Endothelial cell of umbilical vein (primary cell): ENCODE data around the gene ANKRD23. TPM values are rescaled to one million over a fixed set of nuclear protein-coding genes. Genes with fewer than 3 reads are reported as not detected.
"Not testable (repeated sequence)": the region's sequence is repeated elsewhere in the genome, so short reads cannot be mapped to it uniquely, and the experiment has no call there.

Experiments
- BruUV-seq: library from RNA; stranded (reverse); fragments of 400-500 nt; replicated peaks from 2 replicates; lab custom pipeline; 2021; lab: Mats Ljungman, UMichigan
- CTCF ChIA-PET: fragments of 300-600, 350-600 bp; sonication (Branson Sonifier 250); formaldehyde crosslinking; loops from one replicate; lab custom pipeline; 2021; ENCODE audit warnings: antibody characterized with exemption, inconsistent platforms; lab: Charles Lee
- POLR2A ChIA-PET: fragments of 300-600, 350-600 bp; sonication (Branson Sonifier 250); formaldehyde crosslinking; loops from one replicate; lab custom pipeline; 2021; ENCODE audit warnings: antibody characterized with exemption, inconsistent platforms; lab: Charles Lee
- DNase-seq: peaks from one replicate; pipeline ENCODE4 v3.0.0-alpha.2; 2011; ENCODE audit warnings: low read depth, low spot score
- FAIRE-seq: peaks from 2 replicates; lab custom pipeline; 2011; peaks lifted over from hg19 to GRCh38; lab: Jason Lieb, UNC
- H2AFZ ChIP-seq: 2 replicates; pipeline ENCODE4 v1.6.0; 2012; ENCODE audit warnings: low read depth, low read length, control low read depth, inconsistent platforms
- H3K27ac ChIP-seq: 2 replicates; pipeline ENCODE4 v1.5.1; 2011; ENCODE audit warnings: low read depth, mild to moderate bottlenecking, control low read depth, low read length, moderate library complexity; ENCODE audit not compliant: insufficient read depth
- H3K27me3 ChIP-seq, 2 experiments: 2 replicates each; pipeline versions ENCODE4 v1.6.0 to v1.6.1; 2011; ENCODE audit warnings: low read length in 2 of 2, mixed read lengths in 1 of 2; ENCODE audit not compliant: control insufficient read depth in 2 of 2, insufficient read depth in 2 of 2
- H3K36me3 ChIP-seq, 2 experiments: 2 replicates in 1 of 2; 3 replicates in 1 of 2; pipeline ENCODE4 v1.5.1; 2011; ENCODE audit warnings: low read length in 2 of 2, mild to moderate bottlenecking in 1 of 2, moderate library complexity in 1 of 2; ENCODE audit not compliant: control insufficient read depth in 2 of 2, insufficient read depth in 2 of 2; ENCODE audit errors: extremely low read depth in 1 of 2
- H3K4me1 ChIP-seq: 3 replicates; pipeline ENCODE4 v1.5.1; 2011; ENCODE audit warnings: mild to moderate bottlenecking, low read length; ENCODE audit not compliant: control insufficient read depth, insufficient read depth; ENCODE audit errors: extremely low read depth
- H3K4me2 ChIP-seq: 2 replicates; pipeline ENCODE4 v1.6.1; 2011; ENCODE audit warnings: low read length, control low read depth, mixed read lengths; ENCODE audit not compliant: insufficient read depth
- H3K4me3 ChIP-seq, 3 experiments: fragments of 200-600 bp in 1 of 3; sonication (generic), shearing (Covaris generic) in 1 of 3; replicated peaks in 1 of 3; 2 replicates each; pipeline ENCODE4 v1.5.1; 2011 to 2016; ENCODE audit warnings: control low read depth in 3 of 3, low read length in 3 of 3, mild to moderate bottlenecking in 2 of 3, inconsistent platforms in 1 of 3, low read depth in 1 of 3, moderate library complexity in 1 of 3; ENCODE audit not compliant: insufficient read depth in 1 of 3
- H3K79me2 ChIP-seq: 2 replicates; pipeline ENCODE4 v1.6.0; 2012; ENCODE audit warnings: low read length, inconsistent platforms; ENCODE audit not compliant: control insufficient read depth, insufficient read depth
- H3K9ac ChIP-seq: replicated peaks from 2 replicates; pipeline ENCODE3; 2011; ENCODE audit warnings: low read length, control low read depth; ENCODE audit not compliant: insufficient read depth; ENCODE audit errors: extremely low read depth
- H3K9me1 ChIP-seq: replicated peaks from 3 replicates; pipeline ENCODE4 v1.6.0; 2011; ENCODE audit warnings: mild to moderate bottlenecking, low read length; ENCODE audit not compliant: control insufficient read depth, insufficient read depth; ENCODE audit errors: extremely low read depth
- H3K9me3 ChIP-seq: replicated peaks from 2 replicates; pipeline ENCODE4 v1.5.1; 2012; ENCODE audit warnings: low read length, inconsistent platforms; ENCODE audit not compliant: control insufficient read depth, insufficient read depth
- H4K20me1 ChIP-seq: replicated peaks from 2 replicates; pipeline ENCODE3; 2011; ENCODE audit warnings: mild to moderate bottlenecking, low read length; ENCODE audit not compliant: control insufficient read depth, insufficient read depth; ENCODE audit errors: extremely low read depth
- EZH2 ChIP-seq: IDR thresholded peaks from 2 replicates; pipeline ENCODE4 v1.6.1; 2012; ENCODE audit warnings: borderline replicate concordance, low read depth, mild to moderate bottlenecking, moderate library complexity, low read length, inconsistent platforms; ENCODE audit not compliant: severe bottlenecking
- FOS ChIP-seq: IDR thresholded peaks from 2 replicates; pipeline ENCODE4 v1.6.1; 2011; ENCODE audit warnings: mild to moderate bottlenecking, low read length, moderate library complexity, borderline replicate concordance; ENCODE audit not compliant: insufficient read depth
- JUN ChIP-seq: IDR thresholded peaks from 2 replicates; pipeline ENCODE4 v1.6.1; 2011; ENCODE audit warnings: borderline replicate concordance, low read depth; ENCODE audit not compliant: insufficient read length, insufficient read depth
- MYC ChIP-seq: IDR thresholded peaks from one replicate; pipeline ENCODE4 v1.6.1; 2011; ENCODE audit warnings: mild to moderate bottlenecking, low read depth, low read length
- POLR2A ChIP-seq: IDR thresholded peaks from 2 replicates; pipeline ENCODE4 v1.6.1; 2012; ENCODE audit warnings: low read depth, mild to moderate bottlenecking, control low read depth, low read length
- POLR2AphosphoS5 ChIP-seq: IDR thresholded peaks from 2 replicates; pipeline ENCODE4 v1.6.1; 2012; ENCODE audit warnings: low read depth, mild to moderate bottlenecking, control low read depth, low read length, moderate library complexity; ENCODE audit not compliant: insufficient read depth
- dilution Hi-C: fragments of 300-500 bp; cut with MboI; formaldehyde crosslinking; loops from one replicate; pipeline ENCODE4 v1.15.0; 2019; ENCODE audit warnings: low sequenced_read_pairs; ENCODE audit not compliant: extremely low pct_ligation_motif_present
- intact Hi-C: fragments of 100-400 bp; cut with micrococcal nuclease; formaldehyde crosslinking; loops from one replicate; pipeline ENCODE4 v1.10.0; 2022
- polyA plus RNA-seq, 4 experiments: library from polyadenylated mRNA; depleted of rRNA in 3 of 4; stranded (reverse) in 3 of 4; unstranded in 1 of 4; fragments of >200 nt; gene quantifications; 2 replicates each; pipeline versions ENCODE4 v1.2.1 to v1.2.3, GENCODE V29; 2011 to 2012; ENCODE audit warnings: missing spikeins in 1 of 4
- total RNA-seq: library from RNA; stranded (reverse); gene quantifications from 2 replicates; pipeline ENCODE4 v1.2.3, GENCODE V29; 2021
- TF ChIP-seq, protein P1 (sequence below), 2 donors: IDR thresholded peaks; 1 replicate in 1 of 2; 2 replicates in 1 of 2; pipeline ENCODE4 v1.5.1; 2011; ENCODE audit warnings: low read length in 2 of 2, mild to moderate bottlenecking in 2 of 2, moderate library complexity in 2 of 2, control low read depth in 1 of 2, inconsistent platforms in 1 of 2, low read depth in 1 of 2; ENCODE audit not compliant: insufficient read depth in 1 of 2; ENCODE audit errors: extremely low read depth in 1 of 2

Gene ANKRD23
- total and polyA plus RNA-seq, 2 donors (not counting 3 experiments of a cell fraction or from before 2014, with no cell fraction given) = 1.7 to 3.6 TPM

DNA sequence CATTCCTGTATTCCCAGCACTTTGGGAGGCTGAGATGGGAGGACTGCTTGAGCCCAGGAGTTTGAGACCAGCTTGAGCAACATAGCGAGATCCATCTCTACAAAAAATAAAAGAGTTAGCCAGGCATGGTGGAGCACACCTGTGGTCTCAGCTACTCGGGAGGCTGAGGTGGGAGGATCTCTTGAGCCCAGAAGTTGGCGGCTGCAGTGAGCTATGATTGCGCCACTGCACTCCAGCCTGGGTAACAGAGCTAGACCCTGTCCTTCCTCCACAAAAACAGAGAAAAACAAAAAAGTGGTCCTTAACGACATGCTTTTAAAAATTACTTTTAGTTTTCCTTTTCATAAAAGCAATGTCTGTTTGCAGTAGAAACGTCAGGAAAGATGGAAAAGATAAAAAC is 47.3 kb downstream of the ANKRD23 start:
- H2AFZ ChIP-seq, POLR2A ChIA-PET, H3K4me1 ChIP-seq, H3K27ac ChIP-seq, H3K27me3 ChIP-seq, CTCF ChIA-PET, BruUV-seq, H3K4me3 ChIP-seq, H3K36me3 ChIP-seq, FAIRE-seq, H4K20me1 ChIP-seq, H3K79me2 ChIP-seq, DNase-seq, intact Hi-C loops, dilution Hi-C loops, H3K9me3 ChIP-seq, H3K9me1 ChIP-seq, H3K4me2 ChIP-seq, H3K9ac ChIP-seq: not testable (repeated sequence)

DNA sequence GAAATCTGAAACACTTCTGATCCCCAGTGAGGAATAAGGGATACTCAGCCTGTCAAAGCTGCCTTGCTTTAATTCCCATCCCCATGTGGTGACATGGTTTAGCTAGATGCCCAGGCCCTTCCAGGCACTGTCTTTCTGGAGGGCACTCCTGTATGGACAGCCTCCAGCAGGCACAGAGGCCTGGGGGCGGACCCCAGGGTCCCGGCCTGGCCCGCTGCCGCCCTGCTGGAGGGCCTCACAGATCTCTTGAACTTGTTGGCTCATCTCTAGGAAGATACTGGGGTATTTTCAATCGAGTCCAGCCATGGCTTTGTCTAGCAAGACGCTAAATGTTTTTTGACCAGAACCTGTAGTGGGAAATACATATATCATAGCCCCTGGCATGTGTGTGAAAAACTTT is 48.7 kb downstream of the ANKRD23 start:
- BruUV-seq = no TSS peak
- Histone ChIP-seq H3K4me3 (no peak overlapping the region), H3K27me3 (no peaks in the 10 kb centered on the region), H3K79me2 (no peaks in the 10 kb centered on the region), H3K9me3 (no peaks in the 10 kb centered on the region), H3K4me1 (no peaks in the 10 kb centered on the region), H3K9ac (no peak overlapping the region), H3K27ac (no peak overlapping the region), H2AFZ (no peak overlapping the region), H3K36me3 (no peaks in the 10 kb centered on the region), H3K9me1 (no peaks in the 10 kb centered on the region), H3K4me2 (no peak overlapping the region), H4K20me1 (no peaks in the 10 kb centered on the region)
- TF ChIP-seq MYC (no peak), FOS (no peak), EZH2 (no peak), POLR2AphosphoS5 (no peak), POLR2A (no peak), JUN (no peak)
- TF ChIP-seq, protein P1, sequence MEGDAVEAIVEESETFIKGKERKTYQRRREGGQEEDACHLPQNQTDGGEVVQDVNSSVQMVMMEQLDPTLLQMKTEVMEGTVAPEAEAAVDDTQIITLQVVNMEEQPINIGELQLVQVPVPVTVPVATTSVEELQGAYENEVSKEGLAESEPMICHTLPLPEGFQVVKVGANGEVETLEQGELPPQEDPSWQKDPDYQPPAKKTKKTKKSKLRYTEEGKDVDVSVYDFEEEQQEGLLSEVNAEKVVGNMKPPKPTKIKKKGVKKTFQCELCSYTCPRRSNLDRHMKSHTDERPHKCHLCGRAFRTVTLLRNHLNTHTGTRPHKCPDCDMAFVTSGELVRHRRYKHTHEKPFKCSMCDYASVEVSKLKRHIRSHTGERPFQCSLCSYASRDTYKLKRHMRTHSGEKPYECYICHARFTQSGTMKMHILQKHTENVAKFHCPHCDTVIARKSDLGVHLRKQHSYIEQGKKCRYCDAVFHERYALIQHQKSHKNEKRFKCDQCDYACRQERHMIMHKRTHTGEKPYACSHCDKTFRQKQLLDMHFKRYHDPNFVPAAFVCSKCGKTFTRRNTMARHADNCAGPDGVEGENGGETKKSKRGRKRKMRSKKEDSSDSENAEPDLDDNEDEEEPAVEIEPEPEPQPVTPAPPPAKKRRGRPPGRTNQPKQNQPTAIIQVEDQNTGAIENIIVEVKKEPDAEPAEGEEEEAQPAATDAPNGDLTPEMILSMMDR (IDR thresholded peaks at IDR 0.05; ENCODE audit: extremely low read depth in 1 of 2, insufficient read depth in 1 of 2, low read depth in 1 of 2, low read length in 2 of 2) = no peak
- DNase-seq (no peak), FAIRE-seq (no peak)
- intact Hi-C loops = no loop called here
- dilution Hi-C loops = no loop called here
- CTCF ChIA-PET = no interaction called here
- POLR2A ChIA-PET = no interaction called here
